NCI-H526 (cell line): Measurements from ENCODE around the gene SCLY.
"Not testable (repeated sequence)": the region's sequence is repeated elsewhere in the genome, so short reads cannot be mapped to it uniquely, and the experiment has no call there.

ENCODE experiments used
- DNase-seq, 2 experiments: peaks; one replicate each; lab custom pipeline; 2025; lab: John Stamatoyannopoulos, UW

Gene SCLY

GRCh38 chr2:238042090-238042489 is 18.7 kb upstream of the SCLY start:
- no peak for DNase-seq

DNA sequence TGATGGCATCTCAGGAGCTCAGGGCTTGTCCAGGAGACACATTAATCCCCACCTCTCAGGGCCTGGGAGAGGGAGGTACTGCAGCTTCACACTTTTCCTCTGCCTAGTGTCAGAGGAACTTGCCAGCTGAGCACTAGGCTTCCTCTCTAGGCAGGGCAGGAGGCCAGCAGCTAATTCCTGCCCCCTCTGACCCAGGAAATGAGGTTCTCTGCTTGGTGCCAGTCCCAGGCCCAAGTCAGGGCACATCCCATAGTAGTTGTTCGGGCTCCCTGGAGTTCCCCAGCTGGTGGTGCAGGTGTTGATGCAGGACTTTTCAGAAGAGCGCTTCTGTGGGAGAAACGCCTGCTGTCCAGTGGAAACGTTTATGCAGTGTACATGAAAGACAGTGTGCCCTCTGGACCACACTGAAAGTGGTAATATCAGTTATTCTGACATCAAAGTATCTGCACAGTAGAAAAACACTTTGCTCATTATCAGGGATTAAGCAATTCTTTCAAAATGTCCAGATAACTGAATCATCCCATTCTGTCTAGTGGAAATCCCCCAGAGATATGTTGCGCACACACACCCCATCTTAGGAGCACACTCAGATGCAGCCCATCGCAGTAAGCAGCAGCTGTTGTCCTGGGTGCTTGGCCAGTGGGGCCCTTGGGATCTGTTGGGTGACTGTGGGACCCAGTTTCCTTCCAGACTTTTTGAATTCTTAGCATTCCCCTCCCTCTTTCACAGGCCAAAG is 17.8 kb upstream of the SCLY start:
- no peak for DNase-seq

GRCh38 chr2:238043851-238044250 is 16.9 kb upstream of the SCLY start:
- DNase-seq, result no peak

DNA sequence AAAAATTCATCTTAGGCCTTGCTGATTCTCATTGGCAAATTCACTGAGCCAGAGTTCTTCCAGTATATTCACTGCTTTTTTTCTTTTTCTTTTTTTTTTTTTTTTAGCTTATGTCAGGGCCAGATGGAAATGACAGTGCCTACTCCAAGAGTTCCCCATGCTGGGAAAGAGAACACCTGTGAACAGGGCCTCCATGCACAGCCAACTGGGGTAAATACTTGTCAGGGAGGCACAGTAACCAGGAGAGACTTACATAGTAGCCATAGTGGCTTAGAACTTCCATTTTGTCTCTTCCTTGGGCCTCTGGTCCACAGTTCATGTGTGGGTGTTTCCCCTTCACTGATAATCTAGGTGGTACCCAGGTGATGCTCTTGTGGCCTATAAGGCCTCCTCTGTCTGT is 15.2 kb upstream of the SCLY start:
- no peak for DNase-seq

DNA sequence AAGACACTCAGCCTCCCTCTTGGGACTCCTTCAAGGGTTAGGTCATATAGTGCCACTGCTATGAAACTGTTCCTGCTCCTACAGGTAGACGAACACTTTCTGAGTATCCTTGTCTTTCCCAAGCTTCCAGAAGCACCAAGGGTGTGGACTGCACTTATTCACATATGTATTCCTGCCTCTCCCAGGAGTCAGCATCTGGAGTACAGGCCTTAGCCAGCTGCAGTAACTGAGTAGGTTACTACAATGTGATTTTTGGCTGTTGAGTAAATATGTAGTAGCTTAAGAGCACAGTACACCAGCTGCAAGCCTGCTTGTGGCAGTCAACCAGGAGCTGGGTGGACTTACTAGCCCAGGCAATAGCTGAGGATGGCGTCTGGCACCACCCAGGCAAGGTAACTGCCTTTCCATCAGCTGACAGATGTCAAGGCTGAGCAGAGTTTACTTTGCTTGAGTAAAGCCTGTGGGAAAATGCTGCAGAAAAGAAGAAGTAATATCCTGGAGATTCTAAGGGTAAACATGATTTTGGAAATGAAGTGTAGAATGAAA is 14.0 kb upstream of the SCLY start:
- no peak for DNase-seq

GRCh38 chr2:238053191-238053776 is 7.5 kb upstream of the SCLY start:
- DNase-seq, result no peak

- no peak for DNase-seq
Observed at GRCh38 chr2:238055841-238056240, 5.0 kb upstream of the SCLY start.

DNA sequence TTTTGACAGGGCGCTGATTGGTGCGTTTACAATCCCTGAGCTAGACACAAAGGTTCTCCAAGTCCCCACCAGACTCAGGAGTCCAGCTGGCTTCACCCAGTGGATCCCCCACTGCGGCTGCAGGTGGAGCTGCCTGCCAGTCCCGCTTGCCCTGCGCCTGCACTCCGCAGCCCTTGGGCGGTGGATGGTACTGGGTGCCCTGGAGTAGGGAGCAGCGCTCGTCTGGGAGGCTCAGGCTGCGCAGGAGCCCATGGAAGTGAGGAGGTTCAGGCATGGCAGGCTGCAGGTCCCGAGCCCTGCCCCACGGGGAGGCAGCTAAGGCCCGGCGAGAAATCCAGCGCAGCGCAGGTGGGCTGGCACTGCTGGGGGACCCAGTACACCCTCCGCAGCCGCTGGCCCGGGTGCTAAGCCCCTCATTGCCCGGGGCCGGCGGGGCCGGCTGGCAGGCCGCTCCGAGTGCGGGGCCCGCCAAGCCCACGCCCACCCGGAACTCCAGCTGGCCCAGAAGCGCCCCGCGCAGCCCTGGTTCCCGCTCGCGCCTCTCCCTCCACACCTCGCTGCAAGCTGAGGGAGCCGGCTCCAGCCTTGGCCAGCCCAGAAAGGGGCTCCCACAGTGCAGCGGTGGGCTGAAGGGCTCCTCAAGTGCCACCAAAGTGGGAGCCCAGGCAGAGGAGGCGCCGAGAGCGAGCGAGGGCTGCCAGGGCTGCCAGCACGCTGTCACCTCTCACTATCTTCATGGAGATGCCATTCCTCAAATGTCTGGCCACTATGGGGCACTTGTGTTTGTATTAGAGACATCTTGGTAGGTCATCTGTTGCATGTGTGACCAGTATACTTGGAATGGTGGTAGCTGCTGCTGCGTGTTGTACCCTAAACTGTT is 2.9 kb upstream of the SCLY start:
- peak in 1 of 2 experiments; percentile 34 for DNase-seq

GRCh38 chr2:238059505-238059904 is 1.3 kb upstream of the SCLY start:
- no peak for DNase-seq

DNA sequence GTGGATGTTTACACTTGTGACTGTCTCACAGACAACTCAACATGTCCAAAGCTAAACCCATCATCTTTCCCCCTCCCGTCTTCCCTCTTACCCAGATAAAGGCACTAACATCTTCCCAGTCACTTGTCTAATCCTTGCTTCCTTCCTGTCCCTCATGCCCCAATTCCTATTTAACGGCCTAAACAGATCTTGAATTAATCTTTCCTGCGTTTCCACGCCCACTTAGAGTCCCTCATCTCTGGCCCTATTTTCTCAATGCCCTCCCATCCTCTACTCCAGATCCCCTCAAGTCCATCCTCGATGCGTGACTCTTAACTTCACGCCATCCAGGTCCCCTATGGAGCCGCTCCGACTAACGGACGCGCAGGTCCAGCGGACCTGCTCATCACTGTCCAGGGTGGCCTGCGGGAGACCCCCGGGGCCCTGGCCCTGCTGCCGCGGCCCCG is 682 bp upstream of the SCLY start:
- no peak for DNase-seq

DNA sequence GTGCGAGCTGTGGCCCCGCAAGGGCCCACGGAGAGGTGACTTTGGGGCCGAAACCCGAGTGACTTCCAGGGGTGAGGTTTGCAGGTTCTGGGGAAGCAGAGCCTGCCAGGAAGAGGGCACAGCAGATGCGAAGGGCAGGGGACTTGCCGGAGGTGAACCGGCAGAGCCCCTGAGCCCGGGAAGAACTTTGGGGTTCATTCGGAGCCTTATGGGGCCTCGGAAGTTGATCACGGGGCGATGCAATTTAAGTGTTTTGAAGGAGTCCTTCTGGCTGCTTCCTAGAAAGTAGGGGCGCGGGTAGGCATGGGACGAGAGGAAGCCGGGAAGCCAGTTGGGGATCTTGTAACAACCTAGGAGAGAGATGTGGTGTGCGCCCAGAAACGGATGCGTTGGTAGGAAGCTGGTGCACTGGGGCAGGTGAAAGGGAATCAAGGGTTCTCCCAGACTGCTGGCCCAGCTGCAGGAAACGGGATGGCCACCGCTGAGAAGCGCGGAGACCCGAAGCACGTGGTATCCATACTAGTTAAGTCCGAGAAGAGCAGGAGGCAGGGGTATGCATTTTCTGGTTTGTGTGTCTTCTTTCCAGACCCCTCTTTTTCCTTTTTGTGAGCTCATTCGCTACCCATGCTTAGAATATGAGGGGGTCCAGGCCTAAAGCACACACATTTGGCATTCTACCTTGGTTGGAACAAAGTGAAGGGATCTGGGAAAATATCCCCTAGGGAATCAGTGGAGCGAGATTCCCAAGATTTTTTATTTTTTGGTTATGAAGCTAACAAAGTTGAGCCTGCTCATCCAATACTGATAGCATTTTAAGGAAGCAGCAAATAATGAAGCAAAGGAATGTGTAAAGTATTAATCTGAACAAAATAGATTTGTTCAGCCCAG is 758 bp downstream of the SCLY start:
- DNase-seq, result peak; percentile 57 to 80

DNA sequence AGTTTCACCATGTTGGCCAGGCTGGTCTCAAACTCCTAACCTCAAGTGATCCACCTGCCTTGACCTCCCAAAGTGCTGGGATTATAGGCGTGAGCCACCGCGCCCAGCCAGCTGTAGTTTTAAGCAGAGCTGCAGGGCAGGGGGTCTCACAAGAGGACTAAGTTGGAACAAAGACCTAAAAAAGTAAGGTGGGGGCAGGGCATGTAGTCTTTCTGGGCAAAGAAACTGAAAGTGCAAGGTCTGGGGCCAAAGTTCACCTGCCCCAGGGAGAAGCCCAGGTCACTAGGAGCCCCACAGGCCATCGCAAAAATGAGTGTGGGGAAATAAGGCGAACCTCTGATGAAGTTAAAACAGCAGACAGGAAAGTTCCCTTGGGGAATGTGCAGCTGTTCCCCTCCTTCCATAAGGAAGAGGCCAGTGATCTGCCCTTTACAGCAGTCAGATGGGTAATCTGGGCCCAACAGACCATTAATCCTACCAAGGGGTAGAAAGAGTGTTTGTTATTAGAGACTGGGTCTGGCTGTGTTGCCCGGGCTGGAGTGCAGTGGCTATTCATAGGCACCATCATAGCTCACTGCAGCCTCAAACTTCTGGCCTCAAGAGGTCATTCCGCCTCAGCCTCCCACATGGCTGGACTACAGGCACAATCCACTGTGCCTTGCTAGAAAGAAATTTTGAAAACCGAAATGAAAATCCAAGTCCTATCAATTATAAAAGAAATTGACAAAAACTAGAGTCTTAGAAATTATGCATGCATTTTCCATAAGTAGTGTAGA is 2.8 kb downstream of the SCLY start:
- no peak for DNase-seq

GRCh38 chr2:238064376-238064775 is 3.6 kb downstream of the SCLY start:
- DNase-seq, result no peak

DNA sequence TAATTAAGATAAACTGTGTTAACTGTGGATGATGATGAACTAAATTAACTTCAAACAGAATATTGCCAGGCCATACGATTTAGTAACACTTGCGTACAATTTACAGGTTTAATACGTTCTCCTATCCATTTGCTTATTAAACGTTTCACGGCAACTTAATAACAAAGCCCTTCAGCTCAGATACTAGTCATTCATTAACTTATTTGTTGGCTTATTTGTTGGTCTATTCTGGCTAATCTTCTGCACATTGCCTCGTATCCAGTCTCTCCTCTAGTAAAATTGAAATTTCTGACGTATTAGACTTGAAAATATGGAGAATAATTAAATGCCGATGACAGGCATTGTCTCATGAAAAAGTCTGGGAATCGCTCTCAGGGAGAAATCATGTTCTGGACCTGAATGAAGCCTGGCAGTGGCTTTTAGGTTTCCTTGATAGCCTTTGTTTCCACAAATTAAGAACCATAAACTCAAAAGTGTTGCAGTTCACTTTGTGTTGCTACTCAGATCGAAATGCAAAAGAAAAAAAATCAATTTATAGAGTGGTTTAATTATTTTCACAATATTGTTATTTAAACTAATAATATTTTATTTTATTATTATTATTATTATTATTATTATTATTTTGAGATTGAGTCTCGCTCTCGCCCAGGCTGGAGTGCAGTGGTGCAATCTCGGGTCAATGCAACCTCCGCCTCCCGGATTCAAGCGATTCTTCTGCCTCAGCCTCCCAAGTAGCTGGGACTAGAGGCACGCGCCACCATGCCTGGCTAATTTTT is 4.5 kb downstream of the SCLY start:
- DNase-seq, result no peak

- DNase-seq, result no peak
Observed at GRCh38 chr2:238066218-238066617, 5.4 kb downstream of the SCLY start.

- DNase-seq, result not testable (repeated sequence)
Observed at GRCh38 chr2:238066718-238067117, 5.9 kb downstream of the SCLY start.

DNA sequence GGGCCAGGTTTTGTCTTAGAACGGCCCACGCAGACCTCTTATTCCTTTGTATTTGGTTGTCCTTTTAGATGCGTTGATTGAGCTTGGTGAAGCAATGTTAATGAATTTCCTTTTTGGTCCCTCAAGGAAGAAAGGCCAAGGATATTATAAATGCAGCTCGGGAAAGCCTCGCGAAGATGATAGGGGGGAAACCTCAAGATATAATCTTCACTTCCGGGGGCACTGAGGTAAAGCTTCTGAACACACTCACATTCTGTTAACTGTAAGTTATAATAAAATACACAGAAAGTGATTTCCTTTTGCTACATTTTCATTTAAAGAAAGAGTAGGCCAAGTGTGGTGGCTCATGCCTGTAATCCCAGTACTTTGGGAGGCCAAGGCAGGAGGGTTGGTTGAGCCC is 7.1 kb downstream of the SCLY start:
- no peak for DNase-seq

DNA sequence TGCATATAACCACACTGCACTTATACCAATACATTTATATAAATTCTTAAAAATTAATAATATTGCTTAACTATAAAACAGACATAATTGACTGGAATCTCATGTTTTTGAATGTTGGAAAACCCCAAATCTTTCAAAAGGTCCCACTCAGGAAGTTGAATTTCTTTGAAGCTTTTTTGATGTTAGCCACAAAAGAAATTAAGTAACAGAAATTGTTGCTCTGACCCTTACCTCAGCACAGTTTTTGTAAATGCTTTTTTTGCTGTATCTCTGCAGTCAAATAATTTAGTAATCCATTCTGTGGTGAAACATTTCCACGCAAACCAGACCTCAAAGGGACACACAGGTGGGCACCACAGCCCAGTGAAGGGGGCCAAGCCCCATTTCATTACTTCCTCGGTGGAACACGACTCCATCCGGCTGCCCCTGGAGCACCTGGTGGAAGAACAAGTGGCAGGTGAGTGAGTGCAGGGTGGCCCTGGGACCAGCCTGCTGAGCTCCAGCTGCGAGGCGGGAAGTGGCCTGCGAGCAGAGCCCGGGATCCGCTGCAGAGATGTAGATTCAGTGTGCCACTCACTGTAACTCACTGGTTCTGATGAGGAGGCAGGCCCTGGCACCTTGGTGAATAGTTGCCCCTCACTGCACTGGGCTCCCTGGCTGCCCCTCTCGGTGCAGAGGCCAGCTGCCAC is 8.4 kb downstream of the SCLY start:
- peak in 1 of 2 experiments; percentile 54 for DNase-seq

GRCh38 chr2:238069877-238070276 is 9.1 kb downstream of the SCLY start:
- no peak for DNase-seq
